Measurements from ENCODE around the gene APOL3. TPM values are rescaled to one million over a fixed set of nuclear protein-coding genes. Genes with fewer than 3 reads are reported as not detected.
"Not testable (repeated sequence)": the region's sequence is repeated elsewhere in the genome, so short reads cannot be mapped to it uniquely, and the experiment has no call there.

APOL3 gene
- total RNA-seq, 1 experiment from 2014 or later: 3.2 TPM

GRCh38 chr22:36191106-36191836 is 30.7 kb upstream of the APOL3 start:
- Histone ChIP-seq H3K4me1 (ENCODE audit: control insufficient read depth, insufficient read depth, low read length) (no peaks in the 10 kb centered on the region), H3K27me3 (ENCODE audit: control insufficient read depth, insufficient read depth, low read length) (no peaks in the 10 kb centered on the region), H3K9me3 (ENCODE audit: control insufficient read depth, insufficient read depth, low read depth, low read length) (no peaks in the 10 kb centered on the region), H3K36me3 (ENCODE audit: control insufficient read depth, insufficient read depth, low read length) (no peaks in the 10 kb centered on the region), H3K4me3 (ENCODE audit: low read depth in 2 of 2, low read length in 2 of 2) (no peak overlapping the region), H3K27ac (ENCODE audit: low read length) (no peak overlapping the region)
- in situ Hi-C loops (cut with HindIII; ENCODE audit: low pct_unique_long_range_greater_than_20kb, low sequenced_read_pairs) (no loop called here), intact Hi-C loops (cut with micrococcal nuclease; ENCODE audit: unreplicated experiment) (no loop called here)
- ChIA-PET CTCF (no interaction called here), POLR2A (no interaction called here)
- ATAC-seq: no peak
- TF ChIP-seq CTCF (IDR thresholded peaks at IDR 0.05) (no peak), REST (IDR thresholded peaks at IDR 0.05; ENCODE audit: insufficient read depth in 1 of 2, low read depth in 2 of 2, low read length in 1 of 2) (no peak), POLR2AphosphoS5 (IDR thresholded peaks at IDR 0.05; ENCODE audit: low read depth, low read length) (no peak), TCF7L2 (IDR thresholded peaks at IDR 0.05; ENCODE audit: low read depth, low read length) (no peak), SIN3A (IDR thresholded peaks at IDR 0.05; ENCODE audit: borderline replicate concordance, insufficient read depth, low read depth, low read length) (no peak)
- no TSS peak for BruUV-seq (replicated peaks)
- no peak for DNase-seq (ENCODE audit: low read depth, low spot score)

GRCh38 chr22:36187862-36188261 is 27.3 kb upstream of the APOL3 start:
- H3K4me1 ChIP-seq (ENCODE audit: control insufficient read depth, insufficient read depth, low read length); CTCF ChIA-PET; DNase-seq (ENCODE audit: low read depth, low spot score); H3K27ac ChIP-seq (ENCODE audit: low read length); H3K4me3 ChIP-seq (ENCODE audit: low read depth in 2 of 2, low read length in 2 of 2); intact Hi-C loops (cut with micrococcal nuclease; ENCODE audit: unreplicated experiment); H3K9me3 ChIP-seq (ENCODE audit: control insufficient read depth, insufficient read depth, low read depth, low read length); POLR2A ChIA-PET; H3K36me3 ChIP-seq (ENCODE audit: control insufficient read depth, insufficient read depth, low read length); in situ Hi-C loops (cut with HindIII; ENCODE audit: low pct_unique_long_range_greater_than_20kb, low sequenced_read_pairs); BruUV-seq (replicated peaks); ATAC-seq; H3K27me3 ChIP-seq (ENCODE audit: control insufficient read depth, insufficient read depth, low read length): not testable (repeated sequence)

- no peaks in the 10 kb centered on the region for H3K4me1 ChIP-seq (ENCODE audit: control insufficient read depth, insufficient read depth, low read length)
- intact Hi-C loops (cut with micrococcal nuclease; ENCODE audit: unreplicated experiment) (no loop called here), in situ Hi-C loops (cut with HindIII; ENCODE audit: low pct_unique_long_range_greater_than_20kb, low sequenced_read_pairs) (no loop called here)
- no peak overlapping the region for H3K27ac ChIP-seq (ENCODE audit: low read length)
- DNase-seq (ENCODE audit: low read depth, low spot score) (no peak), ATAC-seq (no peak)
- no peaks in the 10 kb centered on the region for H3K9me3 ChIP-seq (ENCODE audit: control insufficient read depth, insufficient read depth, low read depth, low read length)
- BruUV-seq (replicated peaks): no TSS peak
- no peaks in the 10 kb centered on the region for H3K27me3 ChIP-seq (ENCODE audit: control insufficient read depth, insufficient read depth, low read length)
- CTCF ChIA-PET: no interaction called here
- TF ChIP-seq SIN3A (IDR thresholded peaks at IDR 0.05; ENCODE audit: borderline replicate concordance, insufficient read depth, low read depth, low read length) (no peak), TCF7L2 (IDR thresholded peaks at IDR 0.05; ENCODE audit: low read depth, low read length) (no peak), POLR2AphosphoS5 (IDR thresholded peaks at IDR 0.05; ENCODE audit: low read depth, low read length) (no peak), REST (IDR thresholded peaks at IDR 0.05; ENCODE audit: insufficient read depth in 1 of 2, low read depth in 2 of 2, low read length in 1 of 2) (no peak), CTCF (IDR thresholded peaks at IDR 0.05) (no peak)
- no peak overlapping the region for H3K4me3 ChIP-seq (ENCODE audit: low read depth in 2 of 2, low read length in 2 of 2)
- POLR2A ChIA-PET: no interaction called here
- H3K36me3 ChIP-seq (ENCODE audit: control insufficient read depth, insufficient read depth, low read length): no peaks in the 10 kb centered on the region
Observed at GRCh38 chr22:36185828-36186624, 25.5 kb upstream of the APOL3 start.
